Endothelial cell of umbilical vein (primary cell): ENCODE data around the gene PYGO1. TPM values are rescaled to one million over a fixed set of nuclear protein-coding genes. Genes with fewer than 3 reads are reported as not detected.

Source experiments
- BruUV-seq: library from RNA; stranded (reverse); fragments of 400-500 nt; replicated peaks from 2 replicates; lab custom pipeline; 2021; lab: Mats Ljungman, UMichigan
- CTCF ChIA-PET: fragments of 300-600, 350-600 bp; sonication (Branson Sonifier 250); formaldehyde crosslinking; loops from one replicate; lab custom pipeline; 2021; ENCODE audit warnings: antibody characterized with exemption, inconsistent platforms; lab: Charles Lee
- POLR2A ChIA-PET: fragments of 300-600, 350-600 bp; sonication (Branson Sonifier 250); formaldehyde crosslinking; loops from one replicate; lab custom pipeline; 2021; ENCODE audit warnings: antibody characterized with exemption, inconsistent platforms; lab: Charles Lee
- DNase-seq: peaks from one replicate; pipeline ENCODE4 v3.0.0-alpha.2; 2011; ENCODE audit warnings: low read depth, low spot score
- FAIRE-seq: peaks from 2 replicates; lab custom pipeline; 2011; peaks lifted over from hg19 to GRCh38; lab: Jason Lieb, UNC
- H2AFZ ChIP-seq: 2 replicates; pipeline ENCODE4 v1.6.0; 2012; ENCODE audit warnings: low read depth, low read length, control low read depth, inconsistent platforms
- H3K27ac ChIP-seq: 2 replicates; pipeline ENCODE4 v1.5.1; 2011; ENCODE audit warnings: low read depth, mild to moderate bottlenecking, control low read depth, low read length, moderate library complexity; ENCODE audit not compliant: insufficient read depth
- H3K27me3 ChIP-seq, 2 experiments: 2 replicates each; pipeline versions ENCODE4 v1.6.0 to v1.6.1; 2011; ENCODE audit warnings: low read length in 2 of 2, mixed read lengths in 1 of 2; ENCODE audit not compliant: control insufficient read depth in 2 of 2, insufficient read depth in 2 of 2
- H3K36me3 ChIP-seq, 2 experiments: 2 replicates in 1 of 2; 3 replicates in 1 of 2; pipeline ENCODE4 v1.5.1; 2011; ENCODE audit warnings: low read length in 2 of 2, mild to moderate bottlenecking in 1 of 2, moderate library complexity in 1 of 2; ENCODE audit not compliant: control insufficient read depth in 2 of 2, insufficient read depth in 2 of 2; ENCODE audit errors: extremely low read depth in 1 of 2
- H3K4me1 ChIP-seq: 3 replicates; pipeline ENCODE4 v1.5.1; 2011; ENCODE audit warnings: mild to moderate bottlenecking, low read length; ENCODE audit not compliant: control insufficient read depth, insufficient read depth; ENCODE audit errors: extremely low read depth
- H3K4me2 ChIP-seq: 2 replicates; pipeline ENCODE4 v1.6.1; 2011; ENCODE audit warnings: low read length, control low read depth, mixed read lengths; ENCODE audit not compliant: insufficient read depth
- H3K4me3 ChIP-seq, 3 experiments: fragments of 200-600 bp in 1 of 3; sonication (generic), shearing (Covaris generic) in 1 of 3; replicated peaks in 1 of 3; 2 replicates each; pipeline ENCODE4 v1.5.1; 2011 to 2016; ENCODE audit warnings: control low read depth in 3 of 3, low read length in 3 of 3, mild to moderate bottlenecking in 2 of 3, inconsistent platforms in 1 of 3, low read depth in 1 of 3, moderate library complexity in 1 of 3; ENCODE audit not compliant: insufficient read depth in 1 of 3
- H3K79me2 ChIP-seq: 2 replicates; pipeline ENCODE4 v1.6.0; 2012; ENCODE audit warnings: low read length, inconsistent platforms; ENCODE audit not compliant: control insufficient read depth, insufficient read depth
- H3K9ac ChIP-seq: replicated peaks from 2 replicates; pipeline ENCODE3; 2011; ENCODE audit warnings: low read length, control low read depth; ENCODE audit not compliant: insufficient read depth; ENCODE audit errors: extremely low read depth
- H3K9me1 ChIP-seq: replicated peaks from 3 replicates; pipeline ENCODE4 v1.6.0; 2011; ENCODE audit warnings: mild to moderate bottlenecking, low read length; ENCODE audit not compliant: control insufficient read depth, insufficient read depth; ENCODE audit errors: extremely low read depth
- H3K9me3 ChIP-seq: replicated peaks from 2 replicates; pipeline ENCODE4 v1.5.1; 2012; ENCODE audit warnings: low read length, inconsistent platforms; ENCODE audit not compliant: control insufficient read depth, insufficient read depth
- H4K20me1 ChIP-seq: replicated peaks from 2 replicates; pipeline ENCODE3; 2011; ENCODE audit warnings: mild to moderate bottlenecking, low read length; ENCODE audit not compliant: control insufficient read depth, insufficient read depth; ENCODE audit errors: extremely low read depth
- FOS ChIP-seq: IDR thresholded peaks from 2 replicates; pipeline ENCODE4 v1.6.1; 2011; ENCODE audit warnings: mild to moderate bottlenecking, low read length, moderate library complexity, borderline replicate concordance; ENCODE audit not compliant: insufficient read depth
- GATA2 ChIP-seq: IDR thresholded peaks from 2 replicates; pipeline ENCODE4 v1.7.0; 2011; ENCODE audit warnings: low read depth, mild to moderate bottlenecking, moderate library complexity, mixed read lengths, low read length; ENCODE audit not compliant: insufficient read length, insufficient read depth
- dilution Hi-C: fragments of 300-500 bp; cut with MboI; formaldehyde crosslinking; loops from one replicate; pipeline ENCODE4 v1.15.0; 2019; ENCODE audit warnings: low sequenced_read_pairs; ENCODE audit not compliant: extremely low pct_ligation_motif_present
- intact Hi-C: fragments of 100-400 bp; cut with micrococcal nuclease; formaldehyde crosslinking; loops from one replicate; pipeline ENCODE4 v1.10.0; 2022
- polyA plus RNA-seq, 4 experiments: library from polyadenylated mRNA; depleted of rRNA in 3 of 4; stranded (reverse) in 3 of 4; unstranded in 1 of 4; fragments of >200 nt; gene quantifications; 2 replicates each; pipeline versions ENCODE4 v1.2.1 to v1.2.3, GENCODE V29; 2011 to 2012; ENCODE audit warnings: missing spikeins in 1 of 4
- total RNA-seq: library from RNA; stranded (reverse); gene quantifications from 2 replicates; pipeline ENCODE4 v1.2.3, GENCODE V29; 2021

PYGO1 gene
- total and polyA plus RNA-seq, 2 donors (not counting 3 experiments of a cell fraction or from before 2014, with no cell fraction given), result 1.9 to 7.6 TPM

DNA sequence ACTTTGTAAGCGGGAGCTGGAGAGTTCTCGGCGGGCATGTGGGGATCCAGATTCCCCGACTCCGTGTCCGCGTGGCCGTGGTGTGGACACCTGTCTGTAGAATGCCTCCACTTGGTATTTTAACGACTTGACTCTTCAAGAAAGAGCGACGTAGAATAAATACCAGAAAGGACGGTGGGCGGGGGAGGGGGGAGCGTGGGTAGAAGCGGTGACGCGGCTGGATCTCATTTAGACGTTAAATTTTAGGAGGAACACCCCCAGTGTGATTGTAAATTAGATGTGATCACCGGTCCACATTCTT, 620 bp upstream of the PYGO1 start:
- FAIRE-seq (no peak), DNase-seq (no peak)
- Histone ChIP-seq H3K4me1 (peaks cover 8% of the 10 kb centered on the region), H4K20me1 (no peaks in the 10 kb centered on the region), H3K4me2 (peak overlapping the region; percentile 80), H3K36me3 (no peaks in the 10 kb centered on the region), H3K4me3 (peak overlapping the region; percentile 25 to 65 (median 44)), H3K9me3 (no peaks in the 10 kb centered on the region), H3K9me1 (no peaks in the 10 kb centered on the region), H2AFZ (peak overlapping the region; percentile 96), H3K79me2 (no peaks in the 10 kb centered on the region), H3K27me3 (no peaks in the 10 kb centered on the region), H3K27ac (peak overlapping the region; percentile 13), H3K9ac (peak overlapping the region; percentile 68)
- POLR2A ChIA-PET, result no interaction called here
- dilution Hi-C loops, result no loop called here
- CTCF ChIA-PET, result interaction anchor here (0.7 to 2.0 kb wide), 3 partner anchors 39 to 258 kb away, joined by 3 to 7 read pairs (median 5); no protein-coding TSS in a partner anchor
- intact Hi-C loops, result loop anchor here (1.0 to 2.0 kb wide), 3 partner anchors 62 to 309 kb away; no protein-coding TSS in a partner anchor
- no TSS peak for BruUV-seq
- TF ChIP-seq GATA2, result no peak

DNA sequence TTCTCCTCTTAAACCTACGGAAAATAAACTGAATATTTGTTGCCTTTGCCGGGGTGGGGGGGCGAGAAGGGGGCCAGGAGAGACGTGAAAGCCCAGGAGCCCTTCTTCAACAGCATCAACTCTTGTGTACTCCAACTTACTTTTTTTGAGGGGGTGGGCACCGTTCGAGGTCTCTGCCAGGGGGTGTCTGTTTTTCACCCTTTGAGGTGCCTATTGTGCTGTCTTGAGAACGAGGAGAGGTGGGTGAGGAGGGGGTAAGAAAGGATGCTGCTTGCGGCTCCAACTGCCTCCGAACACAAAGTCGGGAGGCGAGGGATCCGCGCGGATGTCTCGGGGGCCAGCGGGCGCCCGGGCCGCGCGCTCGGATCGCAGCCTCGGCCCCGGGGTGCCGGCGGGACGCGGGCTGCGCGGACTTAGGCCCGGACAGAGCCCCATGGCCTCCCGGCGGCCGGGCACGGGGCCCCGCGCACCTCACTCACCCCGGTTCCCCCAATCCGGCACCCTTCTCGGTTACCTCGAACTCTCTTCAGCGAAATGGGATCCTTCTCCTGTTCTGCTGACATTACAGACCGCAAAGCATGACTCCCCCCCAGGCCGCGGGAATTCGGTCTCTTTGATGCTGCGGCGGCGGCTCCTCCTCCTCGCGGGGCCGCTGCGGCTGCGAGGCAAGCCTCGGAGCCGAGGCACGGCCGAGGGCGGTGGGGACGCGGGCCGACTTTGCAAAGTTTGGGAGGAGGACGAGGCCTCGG, 650 bp downstream of the PYGO1 start:
- H3K27me3 ChIP-seq, result no peaks in the 10 kb centered on the region
- peak overlapping the region; percentile 76 for H3K4me2 ChIP-seq
- CTCF ChIA-PET, result interaction anchor here (1.0 to 2.0 kb wide), 3 partner anchors 32 to 259 kb away, joined by 4 to 7 read pairs (median 5); no protein-coding TSS in a partner anchor
- BruUV-seq, result no TSS peak
- H3K4me1 ChIP-seq, result peaks cover 8% of the 10 kb centered on the region
- dilution Hi-C loops (no loop called here), intact Hi-C loops (loop anchor here (1.0 to 2.0 kb wide), 3 partner anchors 61 to 310 kb away; no protein-coding TSS in a partner anchor)
- peak overlapping the region; percentile 44 to 80 (median 68) for H3K4me3 ChIP-seq
- no peaks in the 10 kb centered on the region for H3K36me3 ChIP-seq
- no peak for TF ChIP-seq FOS
- H3K9me3 ChIP-seq, result no peaks in the 10 kb centered on the region
- H4K20me1 ChIP-seq, result no peaks in the 10 kb centered on the region
- H3K27ac ChIP-seq, result no peak overlapping the region
- H2AFZ ChIP-seq, result peak overlapping the region; percentile 96
- no peaks in the 10 kb centered on the region for H3K79me2 ChIP-seq
- POLR2A ChIA-PET, result interaction anchor here (0.7 kb wide), 1 partner anchor 161 kb away, joined by 4 read pairs; no protein-coding TSS in a partner anchor
- H3K9ac ChIP-seq, result peak overlapping the region; percentile 69
- no peak for FAIRE-seq
- peak; percentile 49 for DNase-seq
- H3K9me1 ChIP-seq, result no peaks in the 10 kb centered on the region
